Liver (tissue), 9 donors: Measurements from ENCODE around the gene C4B. TPM values are rescaled to one million over a fixed set of nuclear protein-coding genes. Genes with fewer than 3 reads are reported as not detected.

Source experiments
- DNase-seq: peaks from one replicate; pipeline ENCODE4 v3.0.0-alpha.2; 2017; ENCODE audit warnings: low spot score
- H3K27ac ChIP-seq, 2 donors: one replicate each; pipeline ENCODE4 v1.7.0; 2013; ENCODE audit warnings: inconsistent platforms in 2 of 2, low read length in 2 of 2, control low read depth in 1 of 2, low read depth in 1 of 2, mild to moderate bottlenecking in 1 of 2
- H3K27me3 ChIP-seq, 4 donors: one replicate each; pipeline versions ENCODE4 v1.6.1 to v1.7.0; 2013; ENCODE audit warnings: low read length in 3 of 4, inconsistent platforms in 1 of 4, mild to moderate bottlenecking in 1 of 4, moderate library complexity in 1 of 4; ENCODE audit not compliant: control insufficient read depth in 4 of 4, insufficient read depth in 4 of 4
- H3K36me3 ChIP-seq, 4 donors: one replicate each; pipeline versions ENCODE4 v1.6.1 to v1.7.0; 2013; ENCODE audit warnings: low read length in 3 of 4, mild to moderate bottlenecking in 3 of 4, low read depth in 1 of 4, moderate library complexity in 1 of 4; ENCODE audit not compliant: control insufficient read depth in 4 of 4, insufficient read depth in 3 of 4
- H3K4me1 ChIP-seq, 4 donors: one replicate each; pipeline versions ENCODE4 v1.6.1 to v1.7.0; 2013; ENCODE audit warnings: low read length in 3 of 4, mild to moderate bottlenecking in 3 of 4, moderate library complexity in 1 of 4; ENCODE audit not compliant: control insufficient read depth in 4 of 4, insufficient read depth in 4 of 4
- H3K4me3 ChIP-seq, 3 donors: one replicate each; pipeline versions ENCODE4 v1.6.1 to v1.7.0; 2013; ENCODE audit warnings: low read length in 3 of 3, control low read depth in 1 of 3, low read depth in 1 of 3, mild to moderate bottlenecking in 1 of 3
- H3K9ac ChIP-seq, 2 donors: one replicate each; pipeline ENCODE4 v1.7.0; 2013; ENCODE audit warnings: low read length in 2 of 2, mild to moderate bottlenecking in 2 of 2, moderate library complexity in 2 of 2, control low read depth in 1 of 2, low read depth in 1 of 2
- H3K9me3 ChIP-seq, 4 donors: one replicate each; pipeline versions ENCODE4 v1.6.1 to v1.7.0; 2013; ENCODE audit warnings: low read length in 3 of 4; ENCODE audit not compliant: control insufficient read depth in 4 of 4
- CTCF ChIP-seq: fragments of 150-350 bp; IDR thresholded peaks from 2 replicates; pipeline ENCODE4 v1.5.1; 2017; ENCODE audit warnings: improper control_type of control experiment, low read depth, low read length; ENCODE audit not compliant: missing input control
- EGR1 ChIP-seq, 2 donors: IDR thresholded peaks; 2 replicates each; pipeline ENCODE4 v1.6.1; 2016 to 2018; ENCODE audit warnings: antibody characterized with exemption in 2 of 2, low read depth in 2 of 2
- FOXA2 ChIP-seq: IDR thresholded peaks from 2 replicates; pipeline ENCODE4 v1.6.1; 2016; ENCODE audit warnings: antibody characterized with exemption
- GABPA ChIP-seq, 2 donors: IDR thresholded peaks in 1 of 2; conservative IDR thresholded peaks in 1 of 2; 2 replicates each; pipeline ENCODE4 v1.6.1; 2016; ENCODE audit warnings: antibody characterized with exemption in 2 of 2, mild to moderate bottlenecking in 1 of 2, moderate library complexity in 1 of 2
- HNF4A ChIP-seq, 2 donors: conservative IDR thresholded peaks; 2 replicates each; pipeline ENCODE4 v1.6.1; 2016; ENCODE audit warnings: antibody characterized with exemption in 2 of 2, mild to moderate bottlenecking in 2 of 2
- HNF4G ChIP-seq: IDR thresholded peaks from 2 replicates; pipeline ENCODE4 v1.6.1; 2016; ENCODE audit warnings: antibody characterized with exemption
- JUND ChIP-seq, 2 donors: IDR thresholded peaks; 2 replicates each; pipeline ENCODE4 v1.6.1; 2016; ENCODE audit warnings: antibody characterized with exemption in 2 of 2
- RXRA ChIP-seq, 2 donors: IDR thresholded peaks; 2 replicates each; pipeline ENCODE4 v1.6.1; 2017 to 2018; ENCODE audit warnings: antibody characterized with exemption in 2 of 2, mild to moderate bottlenecking in 1 of 2
- TAF1 ChIP-seq: conservative IDR thresholded peaks from 2 replicates; pipeline ENCODE4 v1.6.1; 2016; ENCODE audit warnings: antibody characterized with exemption, mild to moderate bottlenecking
- WGBS: extraction: QIAGEN DNeasy Blood & Tissue Kit; methylation state at CpG from one replicate; pipeline ENCODE4 v1.1.7; 2013; 5-methylcytosine and 5-hydroxymethylcytosine counted together
- polyA plus RNA-seq, 2 donors: library from polyadenylated mRNA; stranded (reverse) in 1 of 2; unstranded in 1 of 2; fragments of 200-250 nt in 1 of 2; fragments of >200 nt in 1 of 2; fragmentation: Nextera tagmentation in 1 of 2; extraction: Ambion mirVana in 1 of 2; gene quantifications; one replicate each; pipeline versions ENCODE4 v1.2.1 to v1.2.3, GENCODE V29; 2013 to 2015
- total RNA-seq, 2 donors: library from RNA; depleted of rRNA; stranded (reverse); fragments of >200 nt; gene quantifications; one replicate each; pipeline ENCODE4 v1.2.3, GENCODE V29; 2014
- TF ChIP-seq, protein P1 (sequence below): IDR thresholded peaks from 2 replicates; pipeline ENCODE4 v1.6.1; 2016; ENCODE audit warnings: antibody characterized with exemption, mild to moderate bottlenecking
- TF ChIP-seq, protein P2 (sequence below): IDR thresholded peaks from 2 replicates; pipeline ENCODE4 v1.6.1; 2016; ENCODE audit warnings: antibody characterized with exemption
- TF ChIP-seq, protein P3 (sequence below): IDR thresholded peaks from 2 replicates; pipeline ENCODE4 v1.6.1; 2016; ENCODE audit warnings: antibody characterized with exemption
- donor health status: healthy.
- donor health status: healthy.
- donor health status: healthy.
- donor health status: healthy.
- donor health status: healthy.

The C4B gene
- total and polyA plus RNA-seq, 4 donors, result 666 to 3,560 (median 1,406) TPM

GRCh38 chr6:32047084-32047478, 32.5 kb downstream of the C4B start (continued):
- no peak for TF ChIP-seq CTCF
- TF ChIP-seq FOXA2, result no peak
- TF ChIP-seq, protein P1, sequence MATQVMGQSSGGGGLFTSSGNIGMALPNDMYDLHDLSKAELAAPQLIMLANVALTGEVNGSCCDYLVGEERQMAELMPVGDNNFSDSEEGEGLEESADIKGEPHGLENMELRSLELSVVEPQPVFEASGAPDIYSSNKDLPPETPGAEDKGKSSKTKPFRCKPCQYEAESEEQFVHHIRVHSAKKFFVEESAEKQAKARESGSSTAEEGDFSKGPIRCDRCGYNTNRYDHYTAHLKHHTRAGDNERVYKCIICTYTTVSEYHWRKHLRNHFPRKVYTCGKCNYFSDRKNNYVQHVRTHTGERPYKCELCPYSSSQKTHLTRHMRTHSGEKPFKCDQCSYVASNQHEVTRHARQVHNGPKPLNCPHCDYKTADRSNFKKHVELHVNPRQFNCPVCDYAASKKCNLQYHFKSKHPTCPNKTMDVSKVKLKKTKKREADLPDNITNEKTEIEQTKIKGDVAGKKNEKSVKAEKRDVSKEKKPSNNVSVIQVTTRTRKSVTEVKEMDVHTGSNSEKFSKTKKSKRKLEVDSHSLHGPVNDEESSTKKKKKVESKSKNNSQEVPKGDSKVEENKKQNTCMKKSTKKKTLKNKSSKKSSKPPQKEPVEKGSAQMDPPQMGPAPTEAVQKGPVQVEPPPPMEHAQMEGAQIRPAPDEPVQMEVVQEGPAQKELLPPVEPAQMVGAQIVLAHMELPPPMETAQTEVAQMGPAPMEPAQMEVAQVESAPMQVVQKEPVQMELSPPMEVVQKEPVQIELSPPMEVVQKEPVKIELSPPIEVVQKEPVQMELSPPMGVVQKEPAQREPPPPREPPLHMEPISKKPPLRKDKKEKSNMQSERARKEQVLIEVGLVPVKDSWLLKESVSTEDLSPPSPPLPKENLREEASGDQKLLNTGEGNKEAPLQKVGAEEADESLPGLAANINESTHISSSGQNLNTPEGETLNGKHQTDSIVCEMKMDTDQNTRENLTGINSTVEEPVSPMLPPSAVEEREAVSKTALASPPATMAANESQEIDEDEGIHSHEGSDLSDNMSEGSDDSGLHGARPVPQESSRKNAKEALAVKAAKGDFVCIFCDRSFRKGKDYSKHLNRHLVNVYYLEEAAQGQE, result no peak
- no peak for TF ChIP-seq TAF1

DNA sequence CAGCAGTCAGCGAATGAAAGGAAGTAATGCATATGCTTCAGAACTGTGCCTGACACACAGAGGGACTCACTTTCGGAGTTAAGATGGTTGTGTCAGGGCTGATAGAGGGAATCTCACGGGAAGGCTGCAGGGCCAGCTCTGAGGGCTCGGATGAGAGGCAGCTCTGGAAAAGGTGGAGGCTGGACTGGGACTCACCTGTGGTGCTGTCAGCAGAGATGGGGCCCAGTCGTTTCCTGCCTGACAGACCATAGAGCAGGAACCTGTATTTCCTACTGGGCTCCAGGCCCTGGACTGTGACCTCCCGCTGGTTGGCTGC, 32.9 kb downstream of the C4B start:
- DNase-seq, result no peak
- H3K9ac ChIP-seq, result no peak overlapping the region
- H3K27ac ChIP-seq, result no peak overlapping the region
- peaks cover 0 to 8% (median 1%) of the 10 kb centered on the region in 4 donors for H3K4me1 ChIP-seq
- no peaks in the 10 kb centered on the region for H3K27me3 ChIP-seq
- TF ChIP-seq RXRA (IDR thresholded peaks at IDR 0.05) (no peak), FOXA2 (no peak), HNF4G (no peak), HNF4A (conservative IDR thresholded peaks at IDR 0.05) (no peak), EGR1 (IDR thresholded peaks at IDR 0.05; ENCODE audit: low read depth in 2 of 2) (no peak), JUND (IDR thresholded peaks at IDR 0.05) (no peak), GABPA (IDR thresholded peaks at IDR 0.05 in 1 of 2, conservative IDR thresholded peaks at IDR 0.05 in 1 of 2) (no peak), TAF1 (no peak)
- TF ChIP-seq, protein P2, sequence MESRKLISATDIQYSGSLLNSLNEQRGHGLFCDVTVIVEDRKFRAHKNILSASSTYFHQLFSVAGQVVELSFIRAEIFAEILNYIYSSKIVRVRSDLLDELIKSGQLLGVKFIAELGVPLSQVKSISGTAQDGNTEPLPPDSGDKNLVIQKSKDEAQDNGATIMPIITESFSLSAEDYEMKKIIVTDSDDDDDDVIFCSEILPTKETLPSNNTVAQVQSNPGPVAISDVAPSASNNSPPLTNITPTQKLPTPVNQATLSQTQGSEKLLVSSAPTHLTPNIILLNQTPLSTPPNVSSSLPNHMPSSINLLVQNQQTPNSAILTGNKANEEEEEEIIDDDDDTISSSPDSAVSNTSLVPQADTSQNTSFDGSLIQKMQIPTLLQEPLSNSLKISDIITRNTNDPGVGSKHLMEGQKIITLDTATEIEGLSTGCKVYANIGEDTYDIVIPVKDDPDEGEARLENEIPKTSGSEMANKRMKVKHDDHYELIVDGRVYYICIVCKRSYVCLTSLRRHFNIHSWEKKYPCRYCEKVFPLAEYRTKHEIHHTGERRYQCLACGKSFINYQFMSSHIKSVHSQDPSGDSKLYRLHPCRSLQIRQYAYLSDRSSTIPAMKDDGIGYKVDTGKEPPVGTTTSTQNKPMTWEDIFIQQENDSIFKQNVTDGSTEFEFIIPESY, result no peak
- TF ChIP-seq, protein P3, sequence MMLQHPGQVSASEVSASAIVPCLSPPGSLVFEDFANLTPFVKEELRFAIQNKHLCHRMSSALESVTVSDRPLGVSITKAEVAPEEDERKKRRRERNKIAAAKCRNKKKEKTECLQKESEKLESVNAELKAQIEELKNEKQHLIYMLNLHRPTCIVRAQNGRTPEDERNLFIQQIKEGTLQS, result no peak
- 87% methylated on average over 6 of the region's 6 CpGs for WGBS
- no peaks in the 10 kb centered on the region for H3K36me3 ChIP-seq
- no peak overlapping the region for H3K4me3 ChIP-seq
- H3K9me3 ChIP-seq, result no peaks in the 10 kb centered on the region
